Prostate gland (tissue), 2 donors: ENCODE measurements around the gene GHRL.
"Not testable (repeated sequence)": the region's sequence is repeated elsewhere in the genome, so short reads cannot be mapped to it uniquely, and the experiment has no call there.

Experiments
- CTCF ChIP-seq, 4 experiments: fragments of 200-600 bp in 2 of 4; fragments of 450-650 bp in 2 of 4; sonication (generic) in 2 of 4; IDR thresholded peaks; 1 replicate in 3 of 4; 2 replicates in 1 of 4; pipeline ENCODE4 v1.5.1; 2016 to 2019; ENCODE audit warnings: antibody characterized with exemption in 4 of 4, mild to moderate bottlenecking in 2 of 4, moderate library complexity in 2 of 4
- POLR2AphosphoS5 ChIP-seq: sonication (generic); formaldehyde crosslinking; IDR thresholded peaks from one replicate; pipeline ENCODE4 v1.6.1; 2017; ENCODE audit warnings: antibody characterized with exemption

DNA sequence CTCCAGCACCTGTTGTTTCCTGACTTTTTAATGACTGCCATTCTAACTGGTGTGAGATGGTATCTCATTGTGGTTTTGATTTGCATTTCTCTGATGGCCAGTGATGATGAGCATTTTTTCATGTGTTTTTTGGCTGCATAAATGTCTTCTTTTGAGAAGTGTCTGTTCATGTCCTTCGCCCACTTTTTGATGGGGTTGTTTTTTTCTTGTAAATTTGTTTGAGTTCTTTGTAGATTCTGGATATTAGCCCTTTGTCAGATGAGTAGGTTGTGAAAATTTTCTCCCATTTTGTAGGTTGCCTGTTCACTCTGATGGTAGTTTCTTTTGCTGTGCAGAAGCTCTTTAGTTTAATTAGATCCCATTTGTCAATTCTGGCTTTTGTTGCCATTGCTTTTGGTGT lies 5.3 kb upstream of the GHRL start:
- TF ChIP-seq CTCF (IDR thresholded peaks at IDR 0.05); POLR2AphosphoS5: not testable (repeated sequence)
